ENCODE data around the gene MYZAP.

The MYZAP gene, protein sequence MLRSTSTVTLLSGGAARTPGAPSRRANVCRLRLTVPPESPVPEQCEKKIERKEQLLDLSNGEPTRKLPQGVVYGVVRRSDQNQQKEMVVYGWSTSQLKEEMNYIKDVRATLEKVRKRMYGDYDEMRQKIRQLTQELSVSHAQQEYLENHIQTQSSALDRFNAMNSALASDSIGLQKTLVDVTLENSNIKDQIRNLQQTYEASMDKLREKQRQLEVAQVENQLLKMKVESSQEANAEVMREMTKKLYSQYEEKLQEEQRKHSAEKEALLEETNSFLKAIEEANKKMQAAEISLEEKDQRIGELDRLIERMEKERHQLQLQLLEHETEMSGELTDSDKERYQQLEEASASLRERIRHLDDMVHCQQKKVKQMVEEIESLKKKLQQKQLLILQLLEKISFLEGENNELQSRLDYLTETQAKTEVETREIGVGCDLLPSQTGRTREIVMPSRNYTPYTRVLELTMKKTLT

DNA sequence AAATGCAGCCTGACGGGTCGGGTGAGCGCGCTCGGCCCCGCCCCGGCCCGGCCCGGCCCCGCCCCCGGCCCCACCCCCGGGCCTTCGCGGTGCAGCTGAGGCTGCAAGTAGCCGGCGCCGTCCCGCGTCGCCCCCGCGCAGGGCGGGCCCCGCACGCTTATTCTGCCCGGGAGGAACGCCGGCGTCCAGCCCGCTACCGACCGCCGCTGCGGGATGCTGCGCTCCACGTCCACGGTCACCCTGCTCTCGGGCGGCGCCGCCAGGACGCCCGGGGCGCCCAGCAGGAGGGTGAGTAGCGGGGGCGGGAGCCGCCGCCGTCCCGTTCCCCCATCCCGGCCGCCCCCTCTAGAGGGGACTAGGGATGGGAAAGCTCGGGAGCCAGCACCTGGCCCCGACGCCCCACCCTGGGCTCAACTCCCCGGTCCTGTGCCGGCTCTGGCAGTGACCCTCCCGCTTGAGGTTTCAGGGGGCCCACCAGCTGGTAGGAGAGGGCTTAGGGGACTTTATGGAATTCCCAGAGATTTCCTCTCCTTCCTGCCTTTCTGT is at the start of gene MYZAP:
MYZAP (plus strand) TSS at position 83 of the 546 bp plus-strand sequence; CDS start at position 214, 131 bp downstream.
- DNase-seq, result peak; percentile 37

DNA sequence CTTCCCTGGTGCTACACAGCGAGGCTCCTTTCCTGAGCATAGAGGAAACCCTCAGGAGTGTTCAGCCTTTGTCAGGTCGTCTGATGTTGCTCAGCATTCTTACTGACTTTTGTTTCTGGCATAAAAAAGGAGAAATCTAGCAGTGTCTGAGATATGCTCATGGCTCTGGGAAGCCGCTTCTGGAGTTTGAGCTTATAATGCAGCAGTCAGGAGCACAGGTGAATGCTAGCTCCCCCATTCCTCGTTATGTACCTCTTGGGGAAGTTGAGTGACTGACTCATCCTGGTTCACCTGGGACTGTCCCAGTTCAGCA is 49.2 kb upstream of the MYZAP start:
- no peak for DNase-seq

DNA sequence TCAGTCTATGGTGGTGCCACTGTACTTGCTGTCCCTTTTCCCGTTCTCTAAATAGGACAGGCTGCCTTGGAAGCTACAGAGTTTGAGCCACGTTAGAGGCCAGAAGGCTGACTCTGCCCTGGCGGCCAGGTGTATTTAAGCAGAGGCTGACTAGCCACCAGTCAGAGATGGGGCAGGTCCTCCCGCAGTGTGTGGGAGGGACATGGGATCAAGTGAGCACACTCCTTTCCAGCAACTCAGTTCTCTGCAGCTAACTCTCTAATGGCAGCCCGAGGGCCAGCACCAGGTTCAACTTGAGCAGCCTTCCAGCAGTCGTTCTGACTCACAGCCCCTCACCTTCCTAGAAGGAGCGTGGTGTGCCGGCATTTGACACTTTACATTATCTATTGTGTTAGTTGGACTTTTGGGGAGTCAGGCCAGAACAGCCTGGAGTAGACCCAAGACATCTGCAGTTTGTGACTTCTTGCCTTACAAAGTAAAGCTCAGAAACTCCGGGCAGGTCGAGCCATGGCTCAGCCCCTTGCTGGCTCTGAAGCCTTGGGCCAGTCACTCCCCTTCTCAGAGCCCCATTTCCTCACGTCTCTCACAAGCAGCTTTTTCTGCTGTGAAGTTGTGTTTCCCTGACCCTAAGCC is 46.7 kb upstream of the MYZAP start:
- no peak for DNase-seq

DNA sequence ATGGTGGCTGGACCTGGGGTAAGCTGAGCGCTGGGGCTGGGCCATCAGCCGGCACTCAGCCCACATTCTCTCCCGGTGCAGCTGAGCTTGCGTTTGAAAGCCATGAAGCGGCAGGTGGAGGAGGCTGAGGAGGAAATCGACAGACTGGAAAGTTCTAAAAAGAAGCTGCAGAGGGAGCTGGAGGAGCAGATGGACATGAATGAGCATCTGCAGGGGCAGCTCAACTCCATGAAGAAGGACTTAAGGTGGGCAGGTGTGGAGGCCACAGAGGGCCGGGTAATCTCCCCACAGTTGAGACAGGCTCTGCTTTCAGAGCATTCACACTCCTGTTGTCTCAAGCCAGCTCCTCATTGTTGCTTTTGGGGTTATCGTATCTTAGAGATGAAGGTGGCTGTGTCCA is 45.7 kb upstream of the MYZAP start:
- DNase-seq, result peak; percentile 40

DNA sequence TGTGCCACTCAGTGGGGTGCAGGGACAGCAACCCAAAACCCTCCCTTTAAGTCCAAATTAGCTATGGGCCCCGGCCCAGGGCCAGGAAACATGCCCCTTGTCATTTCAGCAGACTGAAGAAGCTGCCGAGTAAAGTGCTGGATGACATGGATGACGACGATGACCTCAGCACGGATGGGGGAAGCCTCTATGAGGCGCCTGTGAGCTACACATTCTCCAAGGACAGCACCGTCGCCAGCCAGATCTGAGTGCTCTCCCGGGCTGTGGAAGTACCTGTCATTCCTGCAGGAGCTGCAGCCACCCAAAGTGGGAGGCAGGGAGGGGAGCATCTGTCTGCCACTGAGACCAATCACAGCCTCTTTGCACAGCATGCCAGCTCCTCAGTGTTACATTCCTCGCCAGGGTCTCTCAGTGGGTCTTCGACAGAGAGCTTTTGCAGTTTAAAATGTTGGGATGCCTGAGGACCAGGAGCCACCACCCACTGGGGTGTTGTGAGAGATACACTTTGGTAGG is 44.4 kb upstream of the MYZAP start:
- no peak for DNase-seq

DNA sequence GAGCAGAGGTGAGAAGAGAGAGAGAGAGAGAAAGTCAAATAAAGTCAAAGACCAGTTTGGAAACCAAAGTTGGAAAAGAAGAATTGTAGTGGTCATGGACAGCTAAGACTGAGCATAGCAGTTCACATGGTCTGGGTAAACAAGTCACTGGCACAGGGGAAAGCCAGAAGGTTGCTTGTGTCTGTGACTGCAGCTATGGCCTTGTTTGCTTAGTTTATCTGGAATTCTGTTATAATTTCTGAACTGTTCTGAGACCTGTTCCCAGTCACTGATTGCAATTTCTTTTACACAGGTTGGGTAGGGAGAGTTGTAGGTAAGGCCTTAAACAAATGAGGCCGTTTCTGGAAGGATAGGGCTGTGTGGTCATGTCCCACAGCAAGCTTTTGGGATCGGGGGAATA is 43.4 kb upstream of the MYZAP start:
- no peak for DNase-seq

DNA sequence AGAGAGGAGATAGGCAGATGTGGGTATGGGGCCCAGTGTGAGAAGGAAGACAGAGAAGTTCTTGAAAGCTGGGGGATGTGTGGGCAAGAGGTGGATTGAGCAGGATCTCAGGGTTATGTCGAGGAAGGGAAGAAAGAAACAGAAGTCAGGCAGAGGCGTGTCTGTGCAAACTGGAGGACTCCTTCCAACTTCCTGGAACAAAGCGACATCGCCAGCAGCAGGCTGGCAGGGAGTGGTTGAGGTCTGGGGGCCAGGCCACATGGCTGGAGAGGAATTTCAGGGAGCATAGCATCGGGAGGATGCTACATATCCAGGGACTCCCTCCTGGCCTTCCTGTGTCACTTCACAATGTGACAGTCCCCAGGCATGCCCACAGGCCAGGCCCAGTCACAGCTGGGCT is 42.9 kb upstream of the MYZAP start:
- no peak for DNase-seq

DNA sequence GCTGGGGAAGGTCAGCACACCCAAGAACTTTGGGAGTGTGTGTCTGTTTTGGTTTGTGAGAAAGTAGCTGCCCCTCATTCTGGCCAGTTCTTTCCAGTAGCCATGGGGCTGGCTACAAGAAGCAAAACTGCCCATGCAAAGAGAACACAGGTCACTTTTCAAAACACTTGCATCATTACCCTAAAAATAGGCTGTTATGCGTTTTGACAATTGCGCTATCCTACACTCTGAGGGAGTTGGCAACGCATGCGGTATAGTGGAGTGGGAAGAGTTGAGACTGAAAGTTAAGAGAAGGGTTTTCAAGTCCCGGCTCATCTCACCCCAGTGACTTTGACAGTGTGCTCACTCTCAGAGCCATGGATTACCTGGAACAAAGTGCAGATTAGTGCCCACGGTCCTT is 41.8 kb upstream of the MYZAP start:
- no peak for DNase-seq

DNA sequence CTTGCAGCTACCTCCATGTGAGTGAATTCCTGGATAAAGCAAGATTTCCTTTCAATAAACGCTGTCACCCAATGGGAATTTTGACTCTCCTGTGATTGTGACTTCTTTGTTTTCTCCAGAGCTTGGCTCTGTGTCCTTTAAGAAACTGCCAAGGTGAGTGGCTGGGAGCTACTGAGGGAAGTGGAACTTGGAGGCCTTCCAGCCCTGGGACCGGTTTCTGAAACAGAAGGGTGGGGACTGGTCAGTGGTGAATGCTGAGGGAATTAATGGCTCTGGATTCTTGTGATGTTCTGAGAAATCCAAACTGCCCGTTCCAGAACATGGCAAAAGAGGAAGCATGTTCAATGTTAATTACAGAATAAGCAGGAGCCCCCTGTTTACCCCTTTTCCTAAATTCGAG is 41.1 kb upstream of the MYZAP start:
- DNase-seq, result no peak

DNA sequence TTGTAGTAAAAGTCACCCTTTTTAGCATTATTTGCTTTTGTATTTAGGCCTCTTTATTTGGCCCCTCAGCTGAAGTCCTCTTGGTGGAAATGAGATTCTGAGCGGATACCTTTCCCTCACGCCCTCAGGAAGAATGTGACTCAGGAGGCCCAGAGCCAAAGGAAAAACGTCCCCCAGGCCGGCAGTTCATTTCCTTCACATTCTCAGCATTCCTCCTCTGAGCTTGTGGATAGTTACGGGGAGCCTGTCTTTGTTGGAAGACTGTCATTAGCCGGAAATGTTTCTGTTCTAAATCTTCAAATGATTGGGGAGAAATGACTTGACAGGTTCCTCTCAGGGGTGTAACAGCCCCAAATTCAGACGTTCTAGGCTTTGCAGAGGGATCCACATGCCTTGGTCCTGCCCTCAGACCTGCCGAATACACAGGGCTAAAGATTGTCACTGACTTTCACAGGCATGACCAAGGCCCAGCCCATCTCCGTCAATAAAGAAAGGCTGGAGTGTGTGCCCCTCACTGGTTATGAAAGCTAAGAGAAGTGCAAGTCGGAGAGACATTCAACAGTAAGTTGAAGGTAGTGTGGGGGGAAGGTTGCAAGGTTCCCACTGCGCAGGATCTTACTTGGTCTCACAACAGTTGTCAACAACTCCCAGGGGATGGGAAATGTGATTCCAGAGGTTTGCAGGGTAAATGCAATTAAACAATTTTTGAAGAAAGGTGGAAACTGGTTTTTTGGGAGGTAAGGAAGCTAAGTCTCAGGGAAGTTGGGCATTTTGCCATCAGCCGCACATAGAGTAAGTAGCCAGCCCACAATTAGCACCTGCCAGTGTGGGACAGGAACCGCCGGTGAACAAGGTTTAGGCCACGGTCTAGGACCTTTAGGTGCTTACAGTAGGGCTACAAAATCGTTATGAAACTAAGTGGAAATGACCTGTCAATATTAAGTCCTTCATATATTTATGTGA is 39.7 kb upstream of the MYZAP start:
- peak; percentile 3 for DNase-seq

DNA sequence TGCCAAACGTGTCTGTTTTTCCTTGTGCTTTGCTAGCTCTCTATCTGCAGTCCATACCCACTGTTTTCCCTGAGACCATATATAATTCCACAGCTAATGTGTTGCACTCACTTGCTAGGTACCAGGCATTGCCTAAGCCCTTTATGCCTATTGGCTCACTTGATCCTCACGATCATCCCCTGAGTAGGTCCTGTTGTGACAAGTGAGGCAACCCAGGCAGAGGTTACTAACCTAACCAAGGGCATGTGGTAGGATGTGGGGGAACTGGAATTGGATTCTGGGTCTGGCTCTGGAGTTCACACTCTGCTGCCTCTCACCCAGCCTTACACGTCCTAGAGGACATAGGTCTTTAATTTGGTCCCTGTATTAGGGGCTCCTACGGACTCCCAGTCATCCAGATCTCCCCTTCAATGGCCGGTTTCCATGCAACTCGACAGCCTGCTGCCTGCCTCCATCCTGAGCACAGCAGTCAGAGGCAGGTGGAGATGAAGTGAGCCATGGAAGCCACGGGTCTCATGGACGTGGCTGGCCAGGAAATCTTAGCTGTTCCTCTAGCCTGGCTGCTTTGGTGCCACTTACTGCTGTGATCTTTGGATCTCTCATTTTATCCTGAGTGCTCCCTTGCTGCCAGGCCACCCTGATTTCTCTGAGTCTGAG is 38.9 kb upstream of the MYZAP start:
- DNase-seq, result no peak

DNA sequence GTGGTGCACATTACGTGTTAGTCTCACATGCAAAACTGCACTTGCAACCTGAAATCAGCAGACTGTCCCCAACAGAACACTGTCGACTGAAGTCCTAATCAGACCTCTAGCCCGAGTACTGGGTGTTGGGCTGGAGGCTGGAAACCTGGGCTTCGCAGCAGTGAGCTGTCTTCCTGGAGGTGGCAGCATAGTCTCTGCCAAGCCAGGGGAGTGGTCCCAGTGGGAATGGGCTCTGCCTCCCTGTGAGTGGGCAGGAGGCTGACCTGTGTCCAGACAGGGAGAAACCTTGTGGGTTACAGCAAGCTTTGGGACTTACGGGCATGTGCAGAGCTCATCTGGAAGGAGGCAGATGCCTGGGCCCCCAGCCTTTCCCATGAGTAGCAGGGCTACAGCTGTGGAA is 38.2 kb upstream of the MYZAP start:
- no peak for DNase-seq

DNA sequence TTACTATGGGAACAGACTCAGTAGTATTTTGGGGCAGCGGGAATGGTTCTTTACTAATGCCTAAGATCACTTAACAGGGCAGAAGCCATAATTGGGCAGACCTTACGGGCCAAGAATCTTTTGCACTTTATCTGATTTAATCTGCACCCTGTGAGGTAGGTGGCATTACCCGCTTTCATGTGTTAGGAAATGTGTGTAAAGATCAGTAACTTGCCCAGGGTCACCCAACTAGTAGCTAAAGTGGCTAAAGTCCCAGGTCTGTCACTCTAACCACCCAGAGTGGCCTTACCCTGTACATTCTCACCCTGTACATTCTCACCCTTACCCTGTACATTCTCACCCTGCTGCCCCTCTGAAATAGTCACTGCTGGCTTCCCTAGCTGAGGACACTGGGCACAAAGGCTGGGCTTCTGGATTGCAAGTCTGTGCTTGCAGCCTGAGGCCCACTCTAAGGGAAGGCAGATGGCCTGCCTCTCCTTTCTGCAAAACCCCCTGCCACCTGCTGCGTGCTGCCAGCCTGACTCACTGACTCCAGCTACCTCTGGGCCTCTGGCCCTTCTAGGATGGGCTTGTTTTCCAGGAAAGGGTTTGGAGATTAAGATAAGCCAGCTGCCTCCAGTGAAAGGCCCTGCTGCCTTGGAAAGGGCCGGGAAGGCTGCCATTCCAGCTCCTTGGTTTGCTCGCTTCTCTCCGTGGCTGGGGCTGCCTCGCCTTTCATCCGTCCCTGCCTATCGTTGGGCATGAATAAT is 37.5 kb upstream of the MYZAP start:
- peak; percentile 79 for DNase-seq

DNA sequence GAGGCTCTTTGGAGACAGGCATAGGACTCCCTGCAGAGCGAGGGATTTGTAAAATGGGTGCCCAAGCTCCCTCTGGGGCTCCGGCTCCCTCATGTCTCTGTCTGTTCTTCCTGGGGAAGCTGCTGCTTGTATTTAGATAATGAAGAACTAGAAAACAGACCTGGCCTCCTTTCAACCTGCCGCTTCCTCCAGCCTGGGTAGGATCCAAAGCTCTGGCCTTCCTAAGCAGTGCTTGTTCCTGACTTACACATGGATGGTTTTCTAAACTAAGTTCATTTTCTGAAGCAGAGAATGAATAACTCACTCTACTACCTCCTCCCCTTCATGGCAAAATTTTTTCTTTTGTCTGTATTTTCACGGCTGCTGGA is 36.9 kb upstream of the MYZAP start:
- DNase-seq, result peak; percentile 78

DNA sequence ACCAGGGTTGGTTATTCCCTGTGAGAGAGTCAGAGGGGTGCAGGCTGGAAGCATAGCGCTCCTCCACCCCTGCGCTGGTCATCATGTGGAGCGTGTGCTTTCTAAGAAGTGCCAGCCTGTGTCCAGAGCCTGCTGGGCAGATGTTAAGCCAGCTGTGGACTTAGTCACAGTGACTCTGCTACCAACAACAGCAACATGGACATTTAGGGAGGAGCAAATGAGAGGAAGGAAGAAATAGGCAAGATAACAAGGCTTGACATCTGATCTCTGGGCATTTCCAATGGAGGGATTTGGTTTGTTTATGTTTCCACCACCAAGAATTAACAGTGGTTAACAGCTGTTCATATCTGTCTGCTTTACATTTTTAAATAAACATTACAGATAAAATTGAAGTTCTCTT is 36.4 kb upstream of the MYZAP start:
- DNase-seq, result no peak

DNA sequence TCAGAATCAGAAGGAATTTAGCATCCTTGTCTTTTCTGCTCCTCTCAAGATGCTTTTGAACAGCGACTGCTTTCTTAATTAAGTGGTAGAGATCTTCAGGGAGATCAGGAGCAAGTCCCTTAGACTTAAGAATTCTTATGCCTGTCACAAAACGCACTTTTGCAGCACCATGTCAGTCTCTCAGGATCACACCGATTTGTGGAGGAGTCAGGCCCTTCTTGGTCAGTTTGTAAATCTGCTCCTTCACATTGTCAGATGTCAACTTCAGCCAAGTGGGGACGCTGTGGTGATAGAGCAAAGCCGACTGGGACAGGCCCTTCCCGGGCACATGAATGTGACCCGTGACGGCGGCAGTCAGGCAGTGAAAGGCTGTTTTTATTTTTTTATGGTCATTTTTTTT is 35.7 kb upstream of the MYZAP start:
- no peak for DNase-seq

DNA sequence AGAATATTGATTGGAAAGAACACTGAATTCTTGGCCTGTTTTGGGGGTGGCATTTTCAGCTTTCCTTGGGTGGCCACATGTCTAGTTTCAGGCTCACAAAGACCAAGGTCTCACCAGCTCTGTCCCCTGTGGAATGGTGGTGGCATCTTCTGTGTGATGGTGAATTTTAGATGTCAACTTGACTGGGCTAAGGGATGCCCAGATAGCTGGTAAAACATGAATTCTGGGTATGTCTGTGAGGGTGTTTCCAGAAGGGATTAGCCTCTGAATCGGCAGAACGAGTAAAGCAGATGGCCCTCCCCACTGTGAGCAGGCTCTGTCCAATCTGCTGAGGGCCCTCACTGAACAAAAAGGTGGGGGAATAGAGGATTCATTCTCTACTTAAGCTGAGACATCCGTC is 34.4 kb upstream of the MYZAP start:
- no peak for DNase-seq

DNA sequence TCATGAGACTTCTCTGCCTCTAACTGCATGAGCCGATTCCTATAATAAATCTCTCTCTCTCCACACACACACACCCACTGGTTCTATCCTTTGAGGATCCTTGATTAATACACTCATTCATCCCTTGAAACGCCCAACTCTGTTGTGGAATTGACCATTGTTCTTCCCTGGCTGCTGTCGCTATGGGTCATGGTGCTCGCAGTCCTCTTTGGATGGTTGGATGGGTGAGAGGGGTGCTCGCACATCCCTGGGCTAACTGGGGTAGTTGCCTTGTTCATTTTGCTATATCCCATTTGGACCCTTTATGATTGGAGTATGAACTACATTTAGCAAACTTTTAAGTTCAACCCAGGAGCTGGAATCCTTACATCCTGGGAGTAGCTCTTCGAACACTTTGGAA is 33.9 kb upstream of the MYZAP start:
- DNase-seq, result no peak

DNA sequence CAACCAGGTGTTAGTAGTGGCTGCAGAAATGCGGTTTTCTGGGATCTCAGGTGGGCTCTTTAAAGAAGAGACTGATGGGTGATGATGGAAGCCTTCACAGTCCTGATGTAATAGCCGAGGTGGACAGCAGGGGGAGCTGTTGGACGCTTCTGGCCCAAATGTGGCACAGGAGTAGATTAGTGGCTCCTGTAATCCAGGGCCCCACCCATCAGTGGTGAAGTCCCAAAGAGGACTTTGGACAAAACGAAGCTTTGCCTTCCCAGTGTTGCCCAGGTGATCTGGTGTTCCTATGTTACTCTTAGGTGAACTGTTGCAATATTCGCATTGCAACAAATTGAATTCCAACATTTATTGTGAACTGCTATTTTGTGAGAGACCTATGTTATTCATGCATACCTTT is 31.8 kb upstream of the MYZAP start:
- peak; percentile 39 for DNase-seq

DNA sequence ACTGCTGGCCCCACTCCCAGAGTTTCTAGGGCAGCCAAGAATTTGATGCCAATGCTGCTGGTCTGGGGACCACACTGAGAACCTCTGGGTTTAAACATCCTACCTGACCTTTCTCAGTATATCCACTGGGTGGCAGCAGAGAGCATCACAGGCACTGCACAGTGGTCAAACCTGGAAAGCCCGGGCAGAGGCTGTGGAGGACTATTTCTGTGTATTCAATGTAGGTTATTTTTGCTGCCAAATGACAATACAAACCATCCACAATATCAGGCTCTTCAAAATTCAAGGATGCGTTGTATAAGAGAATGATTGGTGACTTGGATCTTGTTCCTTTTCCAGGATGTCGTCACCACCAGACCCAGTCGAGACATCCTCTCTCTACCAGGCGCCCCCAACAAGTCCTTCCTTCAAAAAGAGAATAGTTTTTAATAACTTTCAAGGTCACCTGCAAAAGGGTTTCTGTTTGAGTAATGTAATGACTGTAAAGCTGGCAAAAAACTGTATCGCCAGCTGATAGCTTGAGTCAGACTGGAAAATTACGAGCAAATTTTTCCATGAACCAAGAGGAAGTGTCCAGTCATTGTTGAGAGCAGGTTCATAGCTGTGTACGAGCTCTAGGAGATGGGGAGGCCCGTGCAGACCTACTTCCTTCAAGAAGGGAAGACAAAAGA is 30.5 kb upstream of the MYZAP start:
- DNase-seq, result peak; percentile 51

DNA sequence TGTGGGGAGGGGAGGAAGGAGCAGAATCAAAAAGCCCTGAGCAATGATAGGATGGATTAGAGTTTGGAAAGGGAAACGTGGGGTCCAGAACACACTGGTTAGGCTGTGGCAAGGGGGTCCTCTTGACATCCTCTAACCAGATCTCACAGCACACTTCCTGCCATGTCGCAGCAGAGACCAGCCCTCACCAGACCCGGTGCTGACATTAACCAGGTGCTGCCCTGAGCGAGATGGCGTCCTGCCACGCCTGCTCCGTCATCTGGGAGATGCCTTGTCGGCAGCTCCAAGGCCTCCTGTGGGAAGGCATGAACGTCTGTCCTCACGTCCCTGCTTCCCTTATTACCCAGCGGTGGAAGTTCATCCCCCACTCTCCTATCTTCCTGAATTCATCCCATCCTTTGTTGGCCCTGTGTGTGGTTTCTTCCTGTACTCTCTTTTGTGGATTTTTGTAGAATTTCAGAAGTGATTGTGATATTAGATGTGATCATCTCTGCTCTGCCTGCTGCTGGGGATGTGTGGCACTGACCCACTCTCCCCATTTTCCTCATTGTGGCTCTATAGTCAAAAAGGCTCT is 29.4 kb upstream of the MYZAP start:
- DNase-seq, result no peak

Data from NCI-H345 (cell line).